WTC11 (cell line): Measurements from ENCODE around the gene TIMP2. TPM values are rescaled to one million over a fixed set of nuclear protein-coding genes. Genes with fewer than 3 reads are reported as not detected.

Source experiments
- ATAC-seq: fragments of 200-7000 bp; cut with Tn5 transposase; 2 replicates; pipeline ENCODE4 v1.10.0; 2021; ENCODE audit warnings: mild to moderate bottlenecking, moderate library complexity
- CTCF ChIA-PET: fragments of 300-600 bp; sonication (Branson Sonifier 250); formaldehyde crosslinking; loops from one replicate; lab custom pipeline; 2021; ENCODE audit warnings: antibody characterized with exemption; lab: Charles Lee
- POLR2A ChIA-PET: fragments of 350-600 bp; sonication (Branson Sonifier 250); formaldehyde crosslinking; loops from one replicate; lab custom pipeline; 2021; ENCODE audit warnings: antibody characterized with exemption; lab: Charles Lee
- DNase-seq: peaks from one replicate; pipeline ENCODE4 v3.0.0; 2021; ENCODE audit warnings: low spot score
- H3K27ac Mint-ChIP-seq: 2 replicates; pipeline ENCODE4 v1.8.0; 2021; ENCODE audit warnings: mixed read lengths
- H3K27me3 Mint-ChIP-seq: 2 replicates; pipeline ENCODE4 v1.8.0; 2021; ENCODE audit warnings: low read depth, mild to moderate bottlenecking, moderate library complexity, mixed read lengths
- H3K36me3 Mint-ChIP-seq: 2 replicates; pipeline ENCODE4 v1.8.0; 2021; ENCODE audit warnings: mixed read lengths
- H3K4me1 Mint-ChIP-seq: 2 replicates; pipeline ENCODE4 v1.8.0; 2022; ENCODE audit warnings: mixed read lengths
- H3K4me3 Mint-ChIP-seq: 2 replicates; pipeline ENCODE4 v1.8.0; 2021; ENCODE audit warnings: mild to moderate bottlenecking, moderate library complexity, mixed read lengths
- H3K9me3 Mint-ChIP-seq: 2 replicates; pipeline ENCODE4 v1.8.0; 2021; ENCODE audit warnings: mixed read lengths
- ATF6 ChIP-seq: sonication (generic); formaldehyde crosslinking; IDR thresholded peaks from 2 replicates; pipeline ENCODE4 v1.8.1; 2023; ENCODE audit warnings: mild to moderate bottlenecking, missing genetic modification reagents
- E2F5 ChIP-seq: sonication (generic); formaldehyde crosslinking; IDR thresholded peaks from 2 replicates; pipeline ENCODE4 v1.8.1; 2022; ENCODE audit warnings: mild to moderate bottlenecking, moderate library complexity, missing genetic modification reagents
- GABPB1 ChIP-seq: sonication (generic); formaldehyde crosslinking; IDR thresholded peaks from 2 replicates; pipeline ENCODE4 v1.8.1; 2023; ENCODE audit warnings: mild to moderate bottlenecking, missing genetic modification reagents
- IRF1 ChIP-seq: sonication (generic); formaldehyde crosslinking; IDR thresholded peaks from 2 replicates; pipeline ENCODE4 v1.8.0; 2023; ENCODE audit warnings: missing genetic modification reagents
- IRF2 ChIP-seq: sonication (generic); formaldehyde crosslinking; IDR thresholded peaks from 2 replicates; pipeline ENCODE4 v1.8.0; 2022; ENCODE audit warnings: low read depth, missing genetic modification reagents, borderline replicate concordance
- NFE2L1 ChIP-seq: sonication (generic); formaldehyde crosslinking; IDR thresholded peaks from 2 replicates; pipeline ENCODE4 v1.8.1; 2023; ENCODE audit warnings: missing genetic modification reagents
- NR3C1 ChIP-seq: sonication (generic); formaldehyde crosslinking; conservative IDR thresholded peaks from 2 replicates; pipeline ENCODE4 v1.8.1; 2023; ENCODE audit warnings: low read depth, mild to moderate bottlenecking, missing genetic modification reagents
- PRDM15 ChIP-seq: sonication (generic); formaldehyde crosslinking; IDR thresholded peaks from 2 replicates; pipeline ENCODE4 v1.8.0; 2022; ENCODE audit warnings: missing genetic modification reagents
- RELA ChIP-seq: sonication (generic); formaldehyde crosslinking; IDR thresholded peaks from 2 replicates; pipeline ENCODE4 v1.8.1; 2022; ENCODE audit warnings: missing genetic modification reagents, mild to moderate bottlenecking, borderline replicate concordance
- USF1 ChIP-seq: sonication (generic); formaldehyde crosslinking; IDR thresholded peaks from 2 replicates; pipeline ENCODE4 v1.8.0; 2022; ENCODE audit warnings: mild to moderate bottlenecking, missing genetic modification reagents
- USF2 ChIP-seq: sonication (generic); formaldehyde crosslinking; IDR thresholded peaks from 2 replicates; pipeline ENCODE4 v1.8.1; 2023; ENCODE audit warnings: mild to moderate bottlenecking, missing genetic modification reagents, moderate library complexity
- ZBTB21 ChIP-seq: sonication (generic); formaldehyde crosslinking; IDR thresholded peaks from 2 replicates; pipeline ENCODE4 v1.8.1; 2023; ENCODE audit warnings: mild to moderate bottlenecking, missing genetic modification reagents, borderline replicate concordance
- ZBTB43 ChIP-seq: sonication (generic); formaldehyde crosslinking; IDR thresholded peaks from 2 replicates; pipeline ENCODE4 v1.8.1; 2023; ENCODE audit warnings: mild to moderate bottlenecking, missing genetic modification reagents
- ZNF121 ChIP-seq: sonication (generic); formaldehyde crosslinking; IDR thresholded peaks from 2 replicates; pipeline ENCODE4 v1.8.0; 2023; ENCODE audit warnings: missing genetic modification reagents
- ZNF232 ChIP-seq: sonication (generic); formaldehyde crosslinking; IDR thresholded peaks from 2 replicates; pipeline ENCODE4 v1.8.0; 2022; ENCODE audit warnings: mild to moderate bottlenecking, missing genetic modification reagents
- ZNF416 ChIP-seq: fragments of 250-450 bp; sonication (Bioruptor Pico); IDR thresholded peaks from 2 replicates; pipeline ENCODE4 v1.9.0; 2021; ENCODE audit warnings: mild to moderate bottlenecking, inconsistent platforms
- ZNF425 ChIP-seq: fragments of 250-450 bp; sonication (Bioruptor Pico); conservative IDR thresholded peaks from 2 replicates; pipeline ENCODE4 v1.9.0; 2021; ENCODE audit warnings: mild to moderate bottlenecking
- ZNF512 ChIP-seq: sonication (generic); formaldehyde crosslinking; IDR thresholded peaks from 2 replicates; pipeline ENCODE4 v1.8.1; 2022; ENCODE audit warnings: missing genetic modification reagents, borderline replicate concordance
- total RNA-seq: library from RNA; stranded (reverse); gene quantifications from 3 replicates; pipeline ENCODE4 v1.2.3, GENCODE V29; 2021

The TIMP2 gene
- total RNA-seq, 1 experiment from 2014 or later, result 37.1 TPM

- no peak for TF ChIP-seq ZNF512 (CRISPR knock-in tag)
- TF ChIP-seq NR3C1 (CRISPR knock-in tag), result no peak
- TF ChIP-seq ZNF121, result no peak
- no peak for TF ChIP-seq ZNF425 (CRISPR knock-in tag)
- no peak for TF ChIP-seq IRF2 (CRISPR knock-in tag)
- TF ChIP-seq ZBTB21 (CRISPR knock-in tag), result no peak
- TF ChIP-seq ZNF416, result no peak
- TF ChIP-seq ATF6 (CRISPR knock-in tag), result no peak
- no peak for TF ChIP-seq E2F5 (CRISPR knock-in tag)
These were observed 54.6 kb downstream of the TIMP2 start (continued) for GRCh38 chr17:78870621-78871020.

GRCh38 chr17:78868391-78868790, 56.8 kb downstream of the TIMP2 start:
- DNase-seq (no peak), ATAC-seq (no peak)
- Mint-ChIP-seq H3K36me3 (peaks cover 14% of the 10 kb centered on the region), H3K4me3 (no peak overlapping the region), H3K4me1 (no peaks in the 10 kb centered on the region), H3K27me3 (no peaks in the 10 kb centered on the region), H3K9me3 (no peaks in the 10 kb centered on the region), H3K27ac (no peak overlapping the region)
- CTCF ChIA-PET, result interaction anchor here (3.7 kb wide), 1 partner anchor 105 kb away, joined by 95 read pairs; no protein-coding TSS in a partner anchor
- POLR2A ChIA-PET, result no interaction called here
- no peak for TF ChIP-seq ZBTB21 (CRISPR knock-in tag)
- no peak for TF ChIP-seq E2F5 (CRISPR knock-in tag)
- TF ChIP-seq NFE2L1, result no peak
- TF ChIP-seq NR3C1 (CRISPR knock-in tag), result no peak
- no peak for TF ChIP-seq ZNF232 (CRISPR knock-in tag)
- TF ChIP-seq ZNF512 (CRISPR knock-in tag), result no peak
- TF ChIP-seq USF2 (CRISPR knock-in tag), result no peak
- TF ChIP-seq ZBTB43 (CRISPR knock-in tag), result no peak
- TF ChIP-seq RELA (CRISPR knock-in tag), result no peak
- no peak for TF ChIP-seq PRDM15 (CRISPR knock-in tag)
- TF ChIP-seq GABPB1 (CRISPR knock-in tag), result no peak
- TF ChIP-seq IRF1, result no peak
- TF ChIP-seq USF1, result no peak
